ENCODE measurements around the gene SERPINA3. TPM values are rescaled to one million over a fixed set of nuclear protein-coding genes. Genes with fewer than 3 reads are reported as not detected.

The SERPINA3 gene
- total RNA-seq, 4 donors from 2014 or later: 4.9 to 159 (median 82.0) TPM

GRCh38 chr14:94663965-94664704, 51.9 kb downstream of the SERPINA3 start:
- TF ChIP-seq CTCF (IDR thresholded peaks at IDR 0.05; ENCODE audit: low read depth): no peak

GRCh38 chr14:94665121-94665520, 52.9 kb downstream of the SERPINA3 start:
- TF ChIP-seq CTCF (IDR thresholded peaks at IDR 0.05; ENCODE audit: low read depth): no peak

GRCh38 chr14:94665544-94665943, 53.4 kb downstream of the SERPINA3 start:
- TF ChIP-seq CTCF (IDR thresholded peaks at IDR 0.05; ENCODE audit: low read depth): no peak

- no peak for TF ChIP-seq CTCF (IDR thresholded peaks at IDR 0.05; ENCODE audit: low read depth)
These were observed 58.6 kb downstream of the SERPINA3 start for GRCh38 chr14:94670692-94671285.

GRCh38 chr14:94671870-94672444, 59.8 kb downstream of the SERPINA3 start:
- TF ChIP-seq CTCF (IDR thresholded peaks at IDR 0.05; ENCODE audit: low read depth): no peak

- no peak for TF ChIP-seq CTCF (IDR thresholded peaks at IDR 0.05; ENCODE audit: low read depth)
These were observed 60.9 kb downstream of the SERPINA3 start for GRCh38 chr14:94673071-94673470.

Other genes starting within 250 kb of the SERPINA3 start
- not detected for gene SERPINA2, start 245.7 kb upstream of the SERPINA3 start, total RNA-seq
- 10 to 100 TPM in 1 of 4 donors, 1 to 10 TPM in 3; 2.1 to 10.4 (median 3.7) TPM for gene SERPINA1, start 223.8 kb upstream of the SERPINA3 start, total RNA-seq
- not detected for gene SERPINA11, start 159.6 kb upstream of the SERPINA3 start, total RNA-seq
- gene SERPINA9, start 136.2 kb upstream of the SERPINA3 start, total RNA-seq: not detected
- not detected for gene SERPINA12, start 102.9 kb upstream of the SERPINA3 start, total RNA-seq
- not detected for gene SERPINA4, start 50.9 kb upstream of the SERPINA3 start, total RNA-seq
- gene SERPINA5, start 31.0 kb upstream of the SERPINA3 start, total RNA-seq: 1 to 10 TPM; 2.0 to 5.5 (median 3.2) TPM
- 10 to 100 TPM in 1 of 4 donors, 1 to 10 TPM in 3; 6.0 to 13.7 (median 8.0) TPM for gene GSC, start 157.7 kb downstream of the SERPINA3 start, total RNA-seq

Measured in subcutaneous adipose tissue (tissue), 4 donors.